Measurements from ENCODE around the gene SLC4A2.
A peak's percentile ranks its signal among the peaks of the same experiment; 100 is the strongest.

Gene SLC4A2

GRCh38 chr7:151056666-151057505 lies 2.5 kb upstream of the SLC4A2 start:
- H3K4me3 ChIP-seq = peak overlapping the region; percentile 65 to 81
- TF ChIP-seq CTCF (IDR thresholded peaks at IDR 0.05) = no peak
- peaks cover 0 to 12% (median 0%) of the 10 kb centered on the region in 3 donors for H3K36me3 ChIP-seq
- H3K9me3 ChIP-seq = no peaks in the 10 kb centered on the region
- H3K4me1 ChIP-seq = peaks cover 0 to 41% (median 35%) of the 10 kb centered on the region in 4 donors
- no peak for DNase-seq
- intact Hi-C loops (cut with DNase I; ENCODE audit: low total_unique reads) = no loop called here
- H3K27me3 ChIP-seq = no peaks in the 10 kb centered on the region
- H3K27ac ChIP-seq = peak overlapping the region in 1 of 2 donors; percentile 91

GRCh38 chr7:151057506-151057988 lies 1.8 kb upstream of the SLC4A2 start, which contains the start of gene CDK5:
Gene CDK5 (minus strand): TSS chr7:151057897. CDS start chr7:151057848, 49 bp downstream.
- no peaks in the 10 kb centered on the region for H3K9me3 ChIP-seq
- DNase-seq = no peak
- intact Hi-C loops (cut with DNase I; ENCODE audit: low total_unique reads) = no loop called here

DNA sequence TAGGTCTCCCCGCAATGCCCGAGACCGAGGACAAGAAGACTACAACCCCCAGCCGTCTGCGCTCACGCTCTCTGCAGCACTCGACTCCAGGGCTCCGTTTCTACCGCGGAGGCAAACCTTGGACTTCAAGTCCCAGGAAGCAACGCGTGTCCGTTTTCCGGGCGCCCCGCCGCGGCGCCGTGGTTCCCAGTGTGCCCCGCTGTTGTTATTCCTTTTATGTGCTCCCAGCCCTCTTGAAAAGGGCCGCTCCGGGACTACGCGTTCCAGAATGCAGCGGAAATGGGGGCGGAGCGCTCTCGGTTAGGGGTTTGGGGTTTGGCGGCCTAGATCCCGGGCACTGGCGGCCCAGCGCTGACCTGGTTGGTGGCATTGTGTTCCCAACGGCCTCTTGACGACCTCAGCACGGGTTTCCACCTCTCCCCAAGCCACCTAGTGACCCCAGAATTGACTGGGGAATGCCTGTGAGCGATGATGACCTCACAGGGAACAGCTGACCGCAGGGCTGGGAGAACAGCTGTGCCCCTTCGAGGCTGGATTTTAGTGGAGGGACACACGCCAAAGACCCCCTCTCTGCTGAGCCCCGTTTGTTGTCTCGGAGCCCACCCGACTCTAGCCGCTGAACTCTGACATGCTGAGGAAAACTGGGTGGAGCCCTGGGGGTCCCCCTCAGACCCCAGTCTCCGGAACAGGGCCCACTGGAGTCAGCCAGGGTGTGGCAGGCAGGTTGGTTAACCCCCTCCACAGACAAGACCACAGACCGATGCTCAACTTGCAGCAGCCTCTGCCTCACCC lies 1.2 kb upstream of the SLC4A2 start:
- H3K4me1 ChIP-seq = peaks cover 0 to 54% (median 48%) of the 10 kb centered on the region in 4 donors
- intact Hi-C loops (cut with DNase I; ENCODE audit: low total_unique reads) = loop anchor here (2.0 kb wide), 2 partner anchors 29 kb away; partner anchors contain the start of genes ABCB8 and AGAP3
- TF ChIP-seq CTCF (IDR thresholded peaks at IDR 0.05) = no peak
- H3K27ac ChIP-seq = peak overlapping the region; percentile 91 to 98
- no peaks in the 10 kb centered on the region for H3K27me3 ChIP-seq
- no peaks in the 10 kb centered on the region for H3K9me3 ChIP-seq
- DNase-seq = peak; percentile 99 to 100
- H3K4me3 ChIP-seq = peak overlapping the region; percentile 65 to 81
- peaks cover 0 to 10% (median 0%) of the 10 kb centered on the region in 3 donors for H3K36me3 ChIP-seq

More at GRCh38 chr7:151057506-151057988, 1.8 kb upstream of the SLC4A2 start, which contains the start of gene CDK5:
- Histone ChIP-seq H3K36me3 (peaks cover 0 to 12% (median 0%) of the 10 kb centered on the region in 3 donors), H3K4me1 (peaks cover 0 to 48% (median 42%) of the 10 kb centered on the region in 4 donors), H3K4me3 (peak within 1 kb of the TSS; percentile 65 to 81), H3K27me3 (no peaks in the 10 kb centered on the region), H3K27ac (peak within 1 kb of the TSS; percentile 91 to 98)
- TF ChIP-seq CTCF (IDR thresholded peaks at IDR 0.05) = no peak

GRCh38 chr7:151058781-151059366 lies 515 bp upstream of the SLC4A2 start:
- H3K4me1 ChIP-seq = peaks cover 0 to 61% (median 52%) of the 10 kb centered on the region in 4 donors
- peaks cover 0 to 5% (median 0%) of the 10 kb centered on the region in 3 donors for H3K36me3 ChIP-seq
- peak in 1 of 2 donors; percentile 74 for DNase-seq

More at GRCh38 chr7:151058781-151059366, 515 bp upstream of the SLC4A2 start:
- H3K4me3 ChIP-seq = peak overlapping the region; percentile 65 to 81
- intact Hi-C loops (cut with DNase I; ENCODE audit: low total_unique reads) = loop anchor here (2.0 kb wide), 2 partner anchors 28 to 30 kb away; partner anchors contain the start of genes ABCB8 and AGAP3
- TF ChIP-seq CTCF (IDR thresholded peaks at IDR 0.05) = no peak
- no peaks in the 10 kb centered on the region for H3K27me3 ChIP-seq
- H3K27ac ChIP-seq = peak overlapping the region; percentile 91 to 98
- no peaks in the 10 kb centered on the region for H3K9me3 ChIP-seq

All from tibial artery (tissue), 4 donors.